Measurements from ENCODE around the gene NTM.

The NTM gene

DNA sequence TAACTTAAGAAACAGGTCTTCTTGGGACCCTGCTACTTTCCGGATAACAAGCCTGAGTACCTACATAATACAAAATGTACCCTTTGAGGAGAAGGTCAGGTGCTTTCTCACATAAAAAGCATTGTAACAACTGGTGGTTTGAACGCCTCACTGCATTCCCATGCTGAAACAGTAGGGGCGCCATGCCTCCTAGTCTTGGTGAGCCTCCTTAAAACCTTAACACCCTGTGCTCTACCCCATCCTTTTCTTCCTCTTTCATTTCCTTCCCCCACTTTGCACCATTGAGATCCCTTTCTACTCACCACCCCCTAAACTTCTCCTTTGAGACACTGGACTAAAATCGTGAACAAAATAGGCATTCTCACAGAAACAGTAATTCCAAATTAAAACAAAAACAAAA, 729.3 kb downstream of the NTM start:
- Histone ChIP-seq H3K4me1 (ENCODE audit: control insufficient read depth, insufficient read depth, low read length, poor library complexity, severe bottlenecking) (no peaks in the 10 kb centered on the region), H3K9me3 (ENCODE audit: control insufficient read depth, low read length) (no peaks in the 10 kb centered on the region), H3K27ac (ENCODE audit: insufficient read depth, low read length, poor library complexity, severe bottlenecking) (no peak overlapping the region), H3K27me3 (replicated peaks; ENCODE audit: control insufficient read depth, insufficient read depth, low read length, poor library complexity, severe bottlenecking) (no peaks in the 10 kb centered on the region), H3K4me3 (ENCODE audit: insufficient read depth, low read depth, low read length, poor library complexity, severe bottlenecking) (no peak overlapping the region), H3K36me3 (ENCODE audit: control insufficient read depth, insufficient read depth, low read length) (no peaks in the 10 kb centered on the region)
- no peak for DNase-seq

DNA sequence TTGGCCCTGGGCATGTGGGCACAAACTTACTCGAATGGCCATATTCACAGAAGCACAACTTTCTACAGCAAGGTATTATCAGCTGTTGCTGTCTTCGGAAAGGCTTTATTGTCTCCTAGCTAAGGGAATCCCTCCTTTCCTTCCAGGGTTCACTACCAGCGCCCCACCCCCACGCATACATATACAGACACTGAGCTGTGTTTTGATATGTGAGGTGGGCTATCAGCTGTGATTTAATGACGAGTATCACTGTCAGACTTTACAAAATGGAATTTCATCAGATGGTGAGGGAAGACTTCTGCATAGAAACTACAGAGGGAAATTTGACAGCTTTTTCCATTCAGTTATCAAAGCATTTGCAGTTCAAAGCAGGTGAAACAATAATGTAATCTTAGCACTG, 730.2 kb downstream of the NTM start:
- H3K4me3 ChIP-seq (ENCODE audit: insufficient read depth, low read depth, low read length, poor library complexity, severe bottlenecking): no peak overlapping the region
- no peaks in the 10 kb centered on the region for H3K36me3 ChIP-seq (ENCODE audit: control insufficient read depth, insufficient read depth, low read length)
- H3K27ac ChIP-seq (ENCODE audit: insufficient read depth, low read length, poor library complexity, severe bottlenecking): no peak overlapping the region
- DNase-seq: no peak
- H3K4me1 ChIP-seq (ENCODE audit: control insufficient read depth, insufficient read depth, low read length, poor library complexity, severe bottlenecking): no peaks in the 10 kb centered on the region
- H3K27me3 ChIP-seq (replicated peaks; ENCODE audit: control insufficient read depth, insufficient read depth, low read length, poor library complexity, severe bottlenecking): no peaks in the 10 kb centered on the region
- H3K9me3 ChIP-seq (ENCODE audit: control insufficient read depth, low read length): no peaks in the 10 kb centered on the region

DNA sequence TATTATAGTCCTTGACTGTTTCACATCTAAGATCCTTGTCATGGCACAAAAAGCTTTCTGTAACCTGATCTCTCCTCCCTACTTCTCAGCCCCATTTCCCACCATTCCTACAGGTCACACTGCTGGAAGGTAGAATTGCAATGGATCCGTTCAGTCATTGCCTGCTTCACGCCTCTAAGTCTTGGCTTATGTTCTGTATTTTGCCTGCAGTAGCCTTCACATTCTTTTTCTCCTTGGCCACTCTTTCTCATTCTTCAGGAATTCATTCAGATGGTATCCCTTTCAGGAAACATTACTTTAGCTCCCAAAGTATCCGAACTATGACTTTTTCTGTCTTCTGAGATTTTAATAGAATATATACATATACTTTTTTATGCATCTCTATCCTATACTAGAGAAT, 731.5 kb downstream of the NTM start:
- no peak overlapping the region for H3K4me3 ChIP-seq (ENCODE audit: insufficient read depth, low read depth, low read length, poor library complexity, severe bottlenecking)
- no peak overlapping the region for H3K27ac ChIP-seq (ENCODE audit: insufficient read depth, low read length, poor library complexity, severe bottlenecking)
- no peaks in the 10 kb centered on the region for H3K9me3 ChIP-seq (ENCODE audit: control insufficient read depth, low read length)
- DNase-seq: no peak
- H3K36me3 ChIP-seq (ENCODE audit: control insufficient read depth, insufficient read depth, low read length): no peaks in the 10 kb centered on the region
- H3K27me3 ChIP-seq (replicated peaks; ENCODE audit: control insufficient read depth, insufficient read depth, low read length, poor library complexity, severe bottlenecking): no peaks in the 10 kb centered on the region
- H3K4me1 ChIP-seq (ENCODE audit: control insufficient read depth, insufficient read depth, low read length, poor library complexity, severe bottlenecking): no peaks in the 10 kb centered on the region

DNA sequence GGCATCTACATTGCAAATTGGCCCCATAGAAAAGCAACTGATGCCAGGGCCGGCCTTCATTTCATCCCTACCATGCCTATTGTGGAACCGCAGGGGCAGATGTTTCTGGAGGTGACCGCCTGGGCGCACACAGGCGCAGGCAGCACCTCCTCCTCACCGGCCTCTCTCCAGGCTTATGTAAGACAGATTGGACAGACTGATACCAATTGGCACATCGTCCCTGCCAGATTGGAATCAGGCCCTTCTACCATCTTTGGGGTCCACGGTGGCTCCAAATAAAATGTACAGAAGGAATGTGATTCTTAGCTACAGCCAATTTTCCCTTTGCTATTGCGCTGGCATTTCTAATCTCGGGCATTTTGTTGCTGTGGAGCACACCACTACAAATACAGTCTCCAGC, 732.6 kb downstream of the NTM start:
- Histone ChIP-seq H3K36me3 (ENCODE audit: control insufficient read depth, insufficient read depth, low read length) (no peaks in the 10 kb centered on the region), H3K4me1 (ENCODE audit: control insufficient read depth, insufficient read depth, low read length, poor library complexity, severe bottlenecking) (no peaks in the 10 kb centered on the region), H3K27me3 (replicated peaks; ENCODE audit: control insufficient read depth, insufficient read depth, low read length, poor library complexity, severe bottlenecking) (no peaks in the 10 kb centered on the region), H3K4me3 (ENCODE audit: insufficient read depth, low read depth, low read length, poor library complexity, severe bottlenecking) (no peak overlapping the region), H3K27ac (ENCODE audit: insufficient read depth, low read length, poor library complexity, severe bottlenecking) (no peak overlapping the region), H3K9me3 (ENCODE audit: control insufficient read depth, low read length) (no peaks in the 10 kb centered on the region)
- no peak for DNase-seq

DNA sequence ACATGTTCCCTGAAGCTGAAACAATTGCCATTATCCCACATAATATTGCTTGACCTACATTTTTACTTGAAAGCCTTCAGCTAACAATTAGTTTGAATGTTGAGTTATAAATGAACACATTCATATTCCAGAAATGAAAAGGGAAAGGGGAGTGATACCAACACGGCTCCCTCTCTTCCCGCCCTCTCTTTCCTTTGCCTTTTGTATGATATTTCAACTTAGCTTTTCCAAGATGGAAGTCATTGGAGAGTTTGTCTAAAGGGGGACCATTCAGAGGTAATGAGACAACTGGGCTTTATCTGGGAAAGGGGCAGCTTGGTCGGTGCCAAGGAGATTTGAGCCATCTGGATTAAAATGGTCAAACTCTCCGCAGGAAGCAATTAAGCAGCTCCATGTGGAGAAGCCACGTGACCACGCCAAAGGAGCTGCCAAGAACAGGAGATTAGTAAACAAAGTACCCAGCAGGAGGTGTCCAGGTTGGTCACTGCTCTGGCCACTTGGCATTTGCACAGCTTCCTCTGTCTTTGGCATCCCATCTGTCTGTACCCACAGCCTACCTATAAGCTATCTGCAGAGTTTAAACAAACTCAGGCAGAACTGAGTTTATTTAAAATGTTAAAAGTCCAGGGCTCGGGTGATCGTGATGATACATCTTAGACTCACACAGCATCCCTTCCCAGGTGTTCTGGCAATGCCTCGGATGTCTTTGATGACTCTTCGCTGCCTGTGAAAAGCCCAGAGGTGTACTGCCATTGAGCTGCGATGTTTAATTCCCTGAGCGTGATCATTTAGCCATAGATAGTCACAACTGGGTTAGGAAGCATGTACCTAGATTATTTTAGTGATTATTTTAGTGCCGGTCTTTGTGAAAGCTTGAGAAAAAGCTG, 735.9 kb downstream of the NTM start:
- no peaks in the 10 kb centered on the region for H3K27me3 ChIP-seq (replicated peaks; ENCODE audit: control insufficient read depth, insufficient read depth, low read length, poor library complexity, severe bottlenecking)
- H3K4me3 ChIP-seq (ENCODE audit: insufficient read depth, low read depth, low read length, poor library complexity, severe bottlenecking): no peak overlapping the region
- H3K27ac ChIP-seq (ENCODE audit: insufficient read depth, low read length, poor library complexity, severe bottlenecking): no peak overlapping the region
- H3K36me3 ChIP-seq (ENCODE audit: control insufficient read depth, insufficient read depth, low read length): no peaks in the 10 kb centered on the region
- no peak for DNase-seq
- no peaks in the 10 kb centered on the region for H3K9me3 ChIP-seq (ENCODE audit: control insufficient read depth, low read length)
- H3K4me1 ChIP-seq (ENCODE audit: control insufficient read depth, insufficient read depth, low read length, poor library complexity, severe bottlenecking): no peaks in the 10 kb centered on the region

DNA sequence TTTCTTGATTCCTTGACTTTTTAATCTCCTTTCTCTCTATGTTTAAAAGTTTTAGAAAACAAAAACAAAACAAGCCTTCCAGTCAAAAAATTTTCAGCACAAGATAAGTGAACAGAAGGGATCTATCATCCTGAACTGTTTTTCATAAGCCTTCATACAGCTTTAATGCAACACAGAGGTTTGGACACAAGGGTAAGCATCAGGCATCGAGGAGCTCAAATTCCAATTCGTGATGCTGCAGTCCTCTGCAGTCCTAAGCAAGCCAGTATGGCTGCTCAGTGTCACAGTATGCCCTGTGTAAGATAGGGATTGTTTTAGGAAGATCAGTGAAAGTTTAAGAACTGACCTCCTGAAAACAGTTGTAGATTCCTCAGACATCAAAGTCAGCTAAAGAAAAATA, 740.9 kb downstream of the NTM start:
- Histone ChIP-seq H3K4me3 (ENCODE audit: insufficient read depth, low read depth, low read length, poor library complexity, severe bottlenecking) (no peak overlapping the region), H3K4me1 (ENCODE audit: control insufficient read depth, insufficient read depth, low read length, poor library complexity, severe bottlenecking) (no peaks in the 10 kb centered on the region), H3K9me3 (ENCODE audit: control insufficient read depth, low read length) (no peaks in the 10 kb centered on the region), H3K27me3 (replicated peaks; ENCODE audit: control insufficient read depth, insufficient read depth, low read length, poor library complexity, severe bottlenecking) (no peaks in the 10 kb centered on the region), H3K36me3 (ENCODE audit: control insufficient read depth, insufficient read depth, low read length) (no peaks in the 10 kb centered on the region), H3K27ac (ENCODE audit: insufficient read depth, low read length, poor library complexity, severe bottlenecking) (no peak overlapping the region)
- no peak for DNase-seq

DNA sequence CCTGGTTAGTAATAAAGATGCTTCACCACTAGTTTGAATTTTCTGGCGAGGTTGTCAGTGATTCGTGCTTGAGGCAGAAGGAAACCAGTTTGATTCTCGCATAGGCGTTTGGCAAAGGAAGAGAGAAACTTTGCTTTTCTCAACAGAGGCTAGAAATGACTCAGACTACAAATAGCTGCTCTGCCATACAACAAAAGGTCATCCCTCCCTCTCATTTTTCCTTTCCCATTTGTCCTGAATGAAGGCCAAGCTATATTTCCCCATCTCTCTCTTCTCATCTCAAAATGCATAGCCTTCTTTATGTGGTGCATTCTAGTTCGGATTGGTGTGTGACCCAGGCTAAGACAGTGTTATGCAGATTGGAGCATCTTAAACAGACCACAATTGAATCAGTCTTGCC, 741.4 kb downstream of the NTM start:
- H3K4me3 ChIP-seq (ENCODE audit: insufficient read depth, low read depth, low read length, poor library complexity, severe bottlenecking): no peak overlapping the region
- no peak for DNase-seq
- H3K27ac ChIP-seq (ENCODE audit: insufficient read depth, low read length, poor library complexity, severe bottlenecking): no peak overlapping the region
- H3K27me3 ChIP-seq (replicated peaks; ENCODE audit: control insufficient read depth, insufficient read depth, low read length, poor library complexity, severe bottlenecking): no peaks in the 10 kb centered on the region
- H3K36me3 ChIP-seq (ENCODE audit: control insufficient read depth, insufficient read depth, low read length): no peaks in the 10 kb centered on the region
- H3K9me3 ChIP-seq (ENCODE audit: control insufficient read depth, low read length): no peaks in the 10 kb centered on the region
- no peaks in the 10 kb centered on the region for H3K4me1 ChIP-seq (ENCODE audit: control insufficient read depth, insufficient read depth, low read length, poor library complexity, severe bottlenecking)

DNA sequence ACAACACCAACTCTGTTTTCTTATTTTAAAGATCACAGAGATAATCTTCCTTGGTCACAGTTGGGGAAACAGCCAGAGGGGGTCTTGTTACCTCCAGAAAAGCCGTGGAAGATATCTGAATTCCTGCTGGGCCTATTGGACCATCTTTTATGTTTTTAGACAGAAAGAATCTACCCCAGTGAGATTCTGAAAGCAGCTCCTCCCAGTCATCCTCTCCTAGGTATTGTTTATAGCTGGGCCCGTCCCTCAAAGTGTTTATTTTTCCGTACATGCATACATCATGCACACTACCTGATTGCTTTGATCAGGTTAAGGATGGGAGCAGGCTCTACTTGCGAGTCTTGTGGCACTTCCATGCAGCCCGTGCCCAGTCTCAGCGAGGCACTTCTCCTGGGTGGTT, 742.4 kb downstream of the NTM start:
- Histone ChIP-seq H3K36me3 (ENCODE audit: control insufficient read depth, insufficient read depth, low read length) (no peaks in the 10 kb centered on the region), H3K27me3 (replicated peaks; ENCODE audit: control insufficient read depth, insufficient read depth, low read length, poor library complexity, severe bottlenecking) (no peaks in the 10 kb centered on the region), H3K9me3 (ENCODE audit: control insufficient read depth, low read length) (no peaks in the 10 kb centered on the region), H3K4me3 (ENCODE audit: insufficient read depth, low read depth, low read length, poor library complexity, severe bottlenecking) (no peak overlapping the region), H3K27ac (ENCODE audit: insufficient read depth, low read length, poor library complexity, severe bottlenecking) (no peak overlapping the region), H3K4me1 (ENCODE audit: control insufficient read depth, insufficient read depth, low read length, poor library complexity, severe bottlenecking) (no peaks in the 10 kb centered on the region)
- DNase-seq: no peak

DNA sequence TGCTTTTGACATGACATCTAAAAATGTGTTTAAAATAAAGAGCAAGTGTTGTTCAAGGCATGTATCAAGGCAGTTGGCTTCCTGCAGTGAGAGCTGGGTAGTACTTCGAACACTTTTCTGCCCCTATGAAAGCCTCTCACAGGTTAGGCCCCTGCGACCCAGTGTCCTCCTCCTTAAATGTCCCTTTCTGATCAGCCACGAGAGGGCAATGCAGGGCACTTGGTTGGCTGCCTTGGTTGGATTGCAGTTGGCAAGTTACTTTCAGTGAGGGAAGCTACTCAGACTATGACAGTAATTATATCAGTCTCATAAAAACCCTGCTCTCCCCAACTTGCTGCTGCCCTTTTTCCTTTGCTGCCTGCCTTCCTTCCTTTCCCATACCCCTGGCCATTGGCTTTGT, 743.8 kb downstream of the NTM start:
- Histone ChIP-seq H3K36me3 (ENCODE audit: control insufficient read depth, insufficient read depth, low read length) (no peaks in the 10 kb centered on the region), H3K4me1 (ENCODE audit: control insufficient read depth, insufficient read depth, low read length, poor library complexity, severe bottlenecking) (no peaks in the 10 kb centered on the region), H3K27me3 (replicated peaks; ENCODE audit: control insufficient read depth, insufficient read depth, low read length, poor library complexity, severe bottlenecking) (no peaks in the 10 kb centered on the region), H3K9me3 (ENCODE audit: control insufficient read depth, low read length) (no peaks in the 10 kb centered on the region), H3K27ac (ENCODE audit: insufficient read depth, low read length, poor library complexity, severe bottlenecking) (no peak overlapping the region), H3K4me3 (ENCODE audit: insufficient read depth, low read depth, low read length, poor library complexity, severe bottlenecking) (no peak overlapping the region)
- DNase-seq: no peak

DNA sequence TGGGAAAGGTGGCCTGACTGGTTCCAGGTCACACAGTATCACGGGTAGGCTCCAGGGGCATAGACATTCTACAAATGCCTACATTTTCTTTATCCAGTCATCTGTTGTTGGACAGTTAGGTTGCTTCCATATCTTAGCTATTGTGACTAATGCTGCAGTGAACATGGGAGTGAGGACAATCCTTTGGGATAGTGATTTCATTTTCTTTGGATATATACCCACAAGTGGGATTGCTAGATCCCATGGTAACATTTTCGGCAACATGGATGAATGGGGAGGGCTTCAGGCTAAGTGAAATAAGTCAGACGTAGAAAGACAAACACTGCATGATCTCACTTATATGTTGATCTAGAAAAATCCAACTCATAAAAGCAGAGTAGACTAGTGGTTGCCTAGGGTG, 744.3 kb downstream of the NTM start:
- Histone ChIP-seq H3K4me1 (ENCODE audit: control insufficient read depth, insufficient read depth, low read length, poor library complexity, severe bottlenecking) (no peaks in the 10 kb centered on the region), H3K27me3 (replicated peaks; ENCODE audit: control insufficient read depth, insufficient read depth, low read length, poor library complexity, severe bottlenecking) (no peaks in the 10 kb centered on the region), H3K27ac (ENCODE audit: insufficient read depth, low read length, poor library complexity, severe bottlenecking) (no peak overlapping the region), H3K9me3 (ENCODE audit: control insufficient read depth, low read length) (no peaks in the 10 kb centered on the region), H3K36me3 (ENCODE audit: control insufficient read depth, insufficient read depth, low read length) (no peaks in the 10 kb centered on the region), H3K4me3 (ENCODE audit: insufficient read depth, low read depth, low read length, poor library complexity, severe bottlenecking) (no peak overlapping the region)
- no peak for DNase-seq

Data from effector memory CD4-positive, alpha-beta T cell (primary cell).